IMR-90 (cell line): Measurements from ENCODE around the gene CAV3. TPM values are rescaled to one million over a fixed set of nuclear protein-coding genes. Genes with fewer than 3 reads are reported as not detected.

Experiments
- ATAC-seq: fragments of 200-7000 bp; cut with Tn5 transposase; 2 replicates; pipeline ENCODE4 v1.9.1; 2020; ENCODE audit warnings: low read depth, mild to moderate bottlenecking, moderate library complexity
- BruUV-seq: library from RNA; stranded (reverse); fragments of 400-500 nt; replicated peaks from 2 replicates; lab custom pipeline; 2021; lab: Mats Ljungman, UMichigan
- CTCF ChIA-PET: fragments of 300-600 bp; formaldehyde crosslinking; extraction: SDS; loops from one replicate; lab custom pipeline; 2021; ENCODE audit warnings: antibody characterized with exemption; lab: Yijun Ruan, JAX
- POLR2A ChIA-PET: fragments of 300-600 bp; sonication (Branson Sonifier 250); formaldehyde crosslinking; loops from one replicate; lab custom pipeline; 2022; ENCODE audit warnings: antibody characterized with exemption; ENCODE audit not compliant: unreplicated experiment; lab: Charles Lee
- DNase-seq: peaks from one replicate; pipeline ENCODE4 v3.0.0; 2013
- H2AFZ ChIP-seq: replicated peaks from 2 replicates; pipeline ENCODE3; 2013; ENCODE audit warnings: low read length, mild to moderate bottlenecking; ENCODE audit not compliant: poor library complexity
- H2AK5ac ChIP-seq: 2 replicates; pipeline ENCODE4 v1.6.1; 2013; ENCODE audit warnings: low read depth, low read length, inconsistent platforms
- H2AK9ac ChIP-seq: replicated peaks from 2 replicates; pipeline ENCODE3; 2013; ENCODE audit warnings: mild to moderate bottlenecking, low read depth, low read length, moderate library complexity; ENCODE audit not compliant: poor library complexity
- H2BK120ac ChIP-seq: 2 replicates; pipeline ENCODE4 v1.6.1; 2013; ENCODE audit warnings: low read depth, low read length, inconsistent platforms
- H2BK15ac ChIP-seq: 3 replicates; pipeline ENCODE4 v1.6.1; 2013; ENCODE audit warnings: low read depth, low read length, inconsistent platforms
- H2BK20ac ChIP-seq: 2 replicates; pipeline ENCODE4 v1.6.1; 2013; ENCODE audit warnings: low read depth, mild to moderate bottlenecking, inconsistent platforms, low read length, moderate library complexity
- H2BK5ac ChIP-seq: 2 replicates; pipeline ENCODE4 v1.6.1; 2013; ENCODE audit warnings: mild to moderate bottlenecking, low read depth, low read length, inconsistent platforms; ENCODE audit not compliant: poor library complexity, severe bottlenecking
- H3K14ac ChIP-seq: replicated peaks from 2 replicates; pipeline ENCODE4 v1.6.1; 2013; ENCODE audit warnings: low read depth, low read length, inconsistent platforms
- H3K18ac ChIP-seq: 2 replicates; pipeline ENCODE4 v1.6.1; 2013; ENCODE audit warnings: low read depth, low read length, control low read depth
- H3K23ac ChIP-seq: 2 replicates; pipeline ENCODE4 v1.6.1; 2013; ENCODE audit warnings: low read depth, low read length, inconsistent platforms
- H3K27ac ChIP-seq: 2 replicates; pipeline ENCODE4 v1.5.1; 2013; ENCODE audit warnings: mild to moderate bottlenecking, control low read depth, low read length; ENCODE audit not compliant: insufficient read depth
- H3K27me3 ChIP-seq: 2 replicates; pipeline ENCODE4 v1.6.1; 2013; ENCODE audit warnings: low read length; ENCODE audit not compliant: control insufficient read depth, insufficient read depth
- H3K36me3 ChIP-seq: 2 replicates; pipeline ENCODE4 v1.6.1; 2013; ENCODE audit warnings: low read length, mixed read lengths; ENCODE audit not compliant: control insufficient read depth, insufficient read depth
- H3K4ac ChIP-seq: 2 replicates; pipeline ENCODE4 v1.6.1; 2013; ENCODE audit warnings: low read depth, low read length, inconsistent platforms
- H3K4me1 ChIP-seq: 2 replicates; pipeline ENCODE4 v1.6.1; 2013; ENCODE audit warnings: low read length, mixed read lengths; ENCODE audit not compliant: control insufficient read depth, insufficient read depth
- H3K4me2 ChIP-seq: 2 replicates; pipeline ENCODE4 v1.6.1; 2013; ENCODE audit warnings: low read depth, mild to moderate bottlenecking, control low read depth, low read length, moderate library complexity
- H3K4me3 ChIP-seq: 2 replicates; pipeline ENCODE4 v1.5.1; 2013; ENCODE audit warnings: low read depth, mild to moderate bottlenecking, control low read depth, low read length, moderate library complexity; ENCODE audit not compliant: insufficient read depth
- H3K56ac ChIP-seq: 2 replicates; pipeline ENCODE4 v1.6.1; 2013; ENCODE audit warnings: low read length, inconsistent platforms; ENCODE audit not compliant: insufficient read depth; ENCODE audit errors: extremely low read depth
- H3K79me1 ChIP-seq, 2 experiments: 2 replicates each; pipeline ENCODE4 v1.6.1; 2013; ENCODE audit warnings: low read length in 2 of 2, inconsistent platforms in 1 of 2, low read depth in 1 of 2
- H3K9ac ChIP-seq: 2 replicates; pipeline ENCODE4 v1.6.1; 2013; ENCODE audit warnings: low read depth, low read length, control low read depth
- H3K9me1 ChIP-seq: 2 replicates; pipeline ENCODE4 v1.6.1; 2013; ENCODE audit warnings: low read length, inconsistent platforms; ENCODE audit not compliant: insufficient read depth
- H3K9me3 ChIP-seq: 2 replicates; pipeline ENCODE4 v1.6.1; 2013; ENCODE audit warnings: low read length; ENCODE audit not compliant: control insufficient read depth, insufficient read depth
- H4K20me1 ChIP-seq: 2 replicates; pipeline ENCODE4 v1.6.1; 2013; ENCODE audit warnings: low read length, inconsistent platforms; ENCODE audit not compliant: insufficient read depth
- H4K5ac ChIP-seq: 2 replicates; pipeline ENCODE4 v1.6.1; 2013; ENCODE audit warnings: mild to moderate bottlenecking, low read depth, low read length, control low read depth
- H4K8ac ChIP-seq, 2 experiments: 2 replicates each; pipeline ENCODE4 v1.6.1; 2013; ENCODE audit warnings: low read depth in 2 of 2, low read length in 2 of 2, control low read depth in 1 of 2, inconsistent platforms in 1 of 2
- H4K91ac ChIP-seq: 2 replicates; pipeline ENCODE4 v1.6.1; 2013; ENCODE audit warnings: low read depth, low read length, inconsistent platforms; ENCODE audit not compliant: insufficient read depth
- BHLHE40 ChIP-seq: fragments of 150-350 bp; IDR thresholded peaks from 2 replicates; pipeline ENCODE4 v1.6.1; 2016; ENCODE audit warnings: mild to moderate bottlenecking, low read depth, low read length
- CHD1 ChIP-seq: IDR thresholded peaks from 2 replicates; pipeline ENCODE4 v1.6.1; 2012; ENCODE audit warnings: low read depth, low read length, improper control_type of control experiment
- FOS ChIP-seq: fragments of 150-350 bp; IDR thresholded peaks from 2 replicates; pipeline ENCODE4 v1.6.1; 2016; ENCODE audit warnings: low read depth, low read length
- MAFK ChIP-seq: IDR thresholded peaks from 2 replicates; pipeline ENCODE4 v1.6.1; 2012; ENCODE audit warnings: low read depth, low read length, improper control_type of control experiment
- MAZ ChIP-seq: IDR thresholded peaks from 2 replicates; pipeline ENCODE4 v1.6.1; 2012; ENCODE audit warnings: low read depth, mild to moderate bottlenecking, low read length, improper control_type of control experiment, moderate library complexity, borderline replicate concordance
- MXI1 ChIP-seq: IDR thresholded peaks from 2 replicates; pipeline ENCODE4 v1.6.1; 2012; ENCODE audit warnings: low read depth, mild to moderate bottlenecking, low read length, moderate library complexity, borderline replicate concordance
- NFE2L2 ChIP-seq: fragments of 150-350 bp; IDR thresholded peaks from 2 replicates; pipeline ENCODE4 v1.6.1; 2016; ENCODE audit warnings: low read depth, mild to moderate bottlenecking, low read length
- POLR2A ChIP-seq: IDR thresholded peaks from 2 replicates; pipeline ENCODE4 v1.6.1; 2012; ENCODE audit warnings: mild to moderate bottlenecking, low read depth, low read length
- RAD21 ChIP-seq: IDR thresholded peaks from 2 replicates; pipeline ENCODE4 v1.6.1; 2012; ENCODE audit warnings: low read length, improper control_type of control experiment
- RCOR1 ChIP-seq: IDR thresholded peaks from 2 replicates; pipeline ENCODE4 v1.6.1; 2012; ENCODE audit warnings: mild to moderate bottlenecking, low read length, improper control_type of control experiment; ENCODE audit not compliant: insufficient replicate concordance
- RFX5 ChIP-seq: IDR thresholded peaks from 2 replicates; pipeline ENCODE4 v1.8.0; 2012; ENCODE audit warnings: low read depth, mild to moderate bottlenecking, low read length, moderate library complexity
- SMC3 ChIP-seq: fragments of 150-350 bp; IDR thresholded peaks from 2 replicates; pipeline ENCODE4 v1.6.1; 2016; ENCODE audit warnings: low read depth, mild to moderate bottlenecking, antibody characterized with exemption, low read length, moderate library complexity
- WGBS, 2 experiments: methylation state at CpG; one replicate each; pipeline versions ENCODE4 v1.1.5 to v1.1.7; 2013; ENCODE audit warnings: missing lambda C conversion rate in 2 of 2; ENCODE audit not compliant: insufficient read length in 1 of 2; ENCODE audit errors: extremely low coverage in 2 of 2; 5-methylcytosine and 5-hydroxymethylcytosine counted together
- dilution Hi-C: fragments of 300-500 bp; cut with HindIII; formaldehyde crosslinking; loops from one replicate; pipeline ENCODE4 v1.14.3; 2018; ENCODE audit warnings: low sequenced_read_pairs; ENCODE audit not compliant: unreplicated experiment
- in situ Hi-C: fragments of 300-500 bp; cut with MboI; formaldehyde crosslinking; loops from 3 replicates; pipeline ENCODE4 v1.14.3; 2019; ENCODE audit warnings: low sequenced_read_pairs, inconsistent platforms, mixed read lengths
- intact Hi-C: fragments of 100-400 bp; cut with micrococcal nuclease; formaldehyde crosslinking; loops from 2 replicates; pipeline ENCODE4 v1.10.0; 2022
- polyA plus RNA-seq, 3 experiments: library from polyadenylated mRNA; depleted of rRNA; stranded (reverse); fragments of >200 nt; gene quantifications; 2 replicates each; pipeline ENCODE4 v1.2.3, GENCODE V29; 2012; ENCODE audit warnings: low replicate concordance in 1 of 3
- total RNA-seq: library from RNA; depleted of rRNA; stranded (reverse); fragments of >200 nt; gene quantifications from 2 replicates; pipeline ENCODE4 v1.2.3, GENCODE V29; 2012
- TF ChIP-seq, protein P1 (sequence below): fragments of 150-350 bp; IDR thresholded peaks from 2 replicates; pipeline ENCODE4 v1.6.1; 2017; ENCODE audit warnings: mild to moderate bottlenecking, antibody characterized with exemption, low read length, low read depth
- TF ChIP-seq, protein P2 (sequence below): conservative IDR thresholded peaks from 2 replicates; pipeline ENCODE4 v1.5.1; 2012; ENCODE audit warnings: mild to moderate bottlenecking, low read depth, low read length, improper control_type of control experiment

Gene CAV3
- total and polyA plus RNA-seq, 2 of the 4 experiments (the other 2 are of a cell fraction): 0.17 to 0.36 TPM

DNA sequence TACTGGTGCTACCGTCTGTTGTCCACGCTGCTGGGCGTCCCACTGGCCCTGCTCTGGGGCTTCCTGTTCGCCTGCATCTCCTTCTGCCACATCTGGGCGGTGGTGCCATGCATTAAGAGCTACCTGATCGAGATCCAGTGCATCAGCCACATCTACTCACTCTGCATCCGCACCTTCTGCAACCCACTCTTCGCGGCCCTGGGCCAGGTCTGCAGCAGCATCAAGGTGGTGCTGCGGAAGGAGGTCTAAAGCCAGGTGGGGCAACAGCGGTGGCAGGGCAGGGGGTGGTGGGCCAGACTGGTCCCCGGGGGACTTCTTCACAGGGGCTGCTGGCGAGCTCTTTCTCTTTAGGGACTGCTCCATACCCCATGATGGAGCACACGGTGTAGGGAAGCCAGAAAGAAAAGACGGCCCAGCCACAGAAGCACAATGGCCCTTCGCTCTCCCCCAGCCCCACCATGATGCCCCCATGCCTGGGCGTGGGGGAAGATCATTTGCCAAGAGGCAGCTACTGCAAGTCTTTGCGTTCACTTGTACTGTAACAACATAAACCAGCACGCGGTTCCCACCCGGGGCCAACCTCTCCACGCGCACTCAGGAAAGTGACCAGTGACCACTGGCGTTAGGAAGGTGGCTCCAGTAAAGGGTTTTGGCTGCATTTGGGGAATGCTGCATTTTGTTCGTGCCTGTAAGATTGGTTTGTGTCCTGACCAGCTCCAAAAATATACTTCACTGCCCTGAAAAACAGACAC lies 12.2 kb downstream of the CAV3 start:
- dilution Hi-C loops: no loop called here
- H3K9me3 ChIP-seq: no peaks in the 10 kb centered on the region
- H3K4me3 ChIP-seq: no peak overlapping the region
- no peak overlapping the region for H2BK5ac ChIP-seq
- no peak overlapping the region for H4K91ac ChIP-seq
- no peak for DNase-seq
- no peak overlapping the region for H2AFZ ChIP-seq
- no peaks in the 10 kb centered on the region for H3K36me3 ChIP-seq
- H3K56ac ChIP-seq: no peak overlapping the region
- 90% methylated on average over 5 of the region's 25 CpGs; no CpG with 5 or more reads in 1 of the 2 experiments for WGBS, 2 experiments
- H3K79me1 ChIP-seq: no peaks in the 10 kb centered on the region
- BruUV-seq: no TSS peak
- no peak overlapping the region for H2BK120ac ChIP-seq
- no peak overlapping the region for H3K27ac ChIP-seq
- no peak overlapping the region for H3K4me2 ChIP-seq
- H2AK9ac ChIP-seq: no peak overlapping the region
- H2AK5ac ChIP-seq: peak overlapping the region; percentile 30; the same call in 1 of the 2 replicates
- POLR2A ChIA-PET: no interaction called here
- no peaks in the 10 kb centered on the region for H4K20me1 ChIP-seq
- no peak overlapping the region for H4K5ac ChIP-seq
- no peak overlapping the region for H2BK15ac ChIP-seq
- no peaks in the 10 kb centered on the region for H3K27me3 ChIP-seq
- no peak overlapping the region for H4K8ac ChIP-seq
- CTCF ChIA-PET: interaction anchor here (1.2 kb wide), 1 partner anchor 24 kb away, joined by 3 read pairs; the partner anchor contains the start of gene OXTR
- intact Hi-C loops: no loop called here
- H3K18ac ChIP-seq: no peak overlapping the region
- peaks cover 12% of the 10 kb centered on the region for H3K9me1 ChIP-seq
- no peak overlapping the region for H3K14ac ChIP-seq
- H2BK20ac ChIP-seq: no peak overlapping the region
- peaks cover 10% of the 10 kb centered on the region for H3K4me1 ChIP-seq
- no peak overlapping the region for H3K4ac ChIP-seq
- no peak overlapping the region for H3K23ac ChIP-seq
- H3K9ac ChIP-seq: no peak overlapping the region
- TF ChIP-seq MAZ: no peak
- TF ChIP-seq MAFK: no peak
- no peak for TF ChIP-seq MXI1
- TF ChIP-seq SMC3: no peak
- TF ChIP-seq FOS: no peak
- no peak for TF ChIP-seq RCOR1
- TF ChIP-seq RFX5: no peak
- TF ChIP-seq, protein P1, sequence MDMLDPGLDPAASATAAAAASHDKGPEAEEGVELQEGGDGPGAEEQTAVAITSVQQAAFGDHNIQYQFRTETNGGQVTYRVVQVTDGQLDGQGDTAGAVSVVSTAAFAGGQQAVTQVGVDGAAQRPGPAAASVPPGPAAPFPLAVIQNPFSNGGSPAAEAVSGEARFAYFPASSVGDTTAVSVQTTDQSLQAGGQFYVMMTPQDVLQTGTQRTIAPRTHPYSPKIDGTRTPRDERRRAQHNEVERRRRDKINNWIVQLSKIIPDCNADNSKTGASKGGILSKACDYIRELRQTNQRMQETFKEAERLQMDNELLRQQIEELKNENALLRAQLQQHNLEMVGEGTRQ: no peak
- TF ChIP-seq CHD1: no peak
- no peak for TF ChIP-seq POLR2A
- TF ChIP-seq BHLHE40: no peak
- no peak for TF ChIP-seq RAD21
- TF ChIP-seq NFE2L2: no peak
- TF ChIP-seq, protein P2, sequence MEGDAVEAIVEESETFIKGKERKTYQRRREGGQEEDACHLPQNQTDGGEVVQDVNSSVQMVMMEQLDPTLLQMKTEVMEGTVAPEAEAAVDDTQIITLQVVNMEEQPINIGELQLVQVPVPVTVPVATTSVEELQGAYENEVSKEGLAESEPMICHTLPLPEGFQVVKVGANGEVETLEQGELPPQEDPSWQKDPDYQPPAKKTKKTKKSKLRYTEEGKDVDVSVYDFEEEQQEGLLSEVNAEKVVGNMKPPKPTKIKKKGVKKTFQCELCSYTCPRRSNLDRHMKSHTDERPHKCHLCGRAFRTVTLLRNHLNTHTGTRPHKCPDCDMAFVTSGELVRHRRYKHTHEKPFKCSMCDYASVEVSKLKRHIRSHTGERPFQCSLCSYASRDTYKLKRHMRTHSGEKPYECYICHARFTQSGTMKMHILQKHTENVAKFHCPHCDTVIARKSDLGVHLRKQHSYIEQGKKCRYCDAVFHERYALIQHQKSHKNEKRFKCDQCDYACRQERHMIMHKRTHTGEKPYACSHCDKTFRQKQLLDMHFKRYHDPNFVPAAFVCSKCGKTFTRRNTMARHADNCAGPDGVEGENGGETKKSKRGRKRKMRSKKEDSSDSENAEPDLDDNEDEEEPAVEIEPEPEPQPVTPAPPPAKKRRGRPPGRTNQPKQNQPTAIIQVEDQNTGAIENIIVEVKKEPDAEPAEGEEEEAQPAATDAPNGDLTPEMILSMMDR: no peak
- in situ Hi-C loops: loop anchor here (25.0 kb wide), 1 partner anchor 308 kb away; no protein-coding TSS in a partner anchor
- no peak for ATAC-seq
